Neutrophil (primary cell): Measurements from ENCODE around the gene JDP2.

Experiments used
- H3K27ac ChIP-seq: fragments of 200-600 bp; sonication (generic); 2 replicates; pipeline ENCODE4 v1.5.1; 2016; ENCODE audit warnings: mild to moderate bottlenecking, moderate library complexity
- H3K27me3 ChIP-seq: fragments of 200-600 bp; sonication (generic); 2 replicates; pipeline ENCODE4 v1.6.0; 2016; ENCODE audit warnings: mild to moderate bottlenecking
- H3K36me3 ChIP-seq: fragments of 200-600 bp; sonication (generic); 2 replicates; pipeline ENCODE4 v1.5.1; 2017
- H3K4me1 ChIP-seq, 2 experiments: fragments of 200-600 bp in 1 of 2; sonication (generic) in 1 of 2; 1 replicate in 1 of 2; 2 replicates in 1 of 2; pipeline versions ENCODE4 v1.5.1 to v1.6.1; 2013 to 2016; ENCODE audit warnings: low read depth in 1 of 2, low read length in 1 of 2, mild to moderate bottlenecking in 1 of 2, moderate library complexity in 1 of 2; ENCODE audit not compliant: control insufficient read depth in 1 of 2, insufficient read depth in 1 of 2
- H3K4me3 ChIP-seq, 2 experiments: fragments of 200-600 bp in 1 of 2; sonication (generic) in 1 of 2; 1 replicate in 1 of 2; 2 replicates in 1 of 2; pipeline ENCODE4 v1.5.1; 2013 to 2016; ENCODE audit warnings: low read depth in 1 of 2, low read length in 1 of 2, mild to moderate bottlenecking in 1 of 2, moderate library complexity in 1 of 2
- H3K9me3 ChIP-seq: fragments of 200-600 bp; sonication (generic); 2 replicates; pipeline ENCODE4 v1.5.1; 2016
- CTCF ChIP-seq: fragments of 200-600 bp; sonication (generic); IDR thresholded peaks from 2 replicates; pipeline ENCODE4 v1.5.1; 2016; ENCODE audit warnings: antibody characterized with exemption

Gene JDP2

GRCh38 chr14:75494896-75495295 lies 67.1 kb downstream of the JDP2 start:
- H3K27me3 ChIP-seq: no peaks in the 10 kb centered on the region

GRCh38 chr14:75495399-75495798 lies 67.6 kb downstream of the JDP2 start:
- no peak overlapping the region for H3K4me3 ChIP-seq
- TF ChIP-seq CTCF: no peak
- H3K27ac ChIP-seq: no peak overlapping the region
- H3K27me3 ChIP-seq: no peaks in the 10 kb centered on the region
- H3K36me3 ChIP-seq: no peaks in the 10 kb centered on the region
- no peaks in the 10 kb centered on the region for H3K9me3 ChIP-seq
- peaks cover 0 to 12% of the 10 kb centered on the region in 2 experiments for H3K4me1 ChIP-seq

More at GRCh38 chr14:75494896-75495295, 67.1 kb downstream of the JDP2 start:
- H3K27ac ChIP-seq: no peak overlapping the region
- H3K4me1 ChIP-seq: peaks cover 0 to 12% of the 10 kb centered on the region in 2 experiments
- no peak for TF ChIP-seq CTCF
- no peak overlapping the region for H3K4me3 ChIP-seq
- no peaks in the 10 kb centered on the region for H3K9me3 ChIP-seq
- H3K36me3 ChIP-seq: no peaks in the 10 kb centered on the region

GRCh38 chr14:75495882-75496281 lies 68.1 kb downstream of the JDP2 start:
- H3K36me3 ChIP-seq: no peaks in the 10 kb centered on the region
- peaks cover 0 to 12% of the 10 kb centered on the region in 2 experiments for H3K4me1 ChIP-seq
- H3K27ac ChIP-seq: no peak overlapping the region
- H3K27me3 ChIP-seq: no peaks in the 10 kb centered on the region
- no peaks in the 10 kb centered on the region for H3K9me3 ChIP-seq
- H3K4me3 ChIP-seq: no peak overlapping the region
- TF ChIP-seq CTCF: no peak

- H3K4me1 ChIP-seq: peaks cover 0 to 12% of the 10 kb centered on the region in 2 experiments
- no peaks in the 10 kb centered on the region for H3K36me3 ChIP-seq
- no peak overlapping the region for H3K27ac ChIP-seq
- no peak for TF ChIP-seq CTCF
- H3K4me3 ChIP-seq: no peak overlapping the region
- no peaks in the 10 kb centered on the region for H3K27me3 ChIP-seq
- no peaks in the 10 kb centered on the region for H3K9me3 ChIP-seq
These were observed 68.9 kb downstream of the JDP2 start for GRCh38 chr14:75496755-75497154.

- no peaks in the 10 kb centered on the region for H3K27me3 ChIP-seq
These were observed 69.4 kb downstream of the JDP2 start for GRCh38 chr14:75497191-75497590.

More at GRCh38 chr14:75497191-75497590, 69.4 kb downstream of the JDP2 start:
- no peaks in the 10 kb centered on the region for H3K9me3 ChIP-seq
- H3K27ac ChIP-seq: no peak overlapping the region
- H3K4me3 ChIP-seq: no peak overlapping the region
- no peak for TF ChIP-seq CTCF
- H3K4me1 ChIP-seq: peaks cover 0 to 12% of the 10 kb centered on the region in 2 experiments
- H3K36me3 ChIP-seq: no peaks in the 10 kb centered on the region
